Breast epithelium (tissue), 3 donors: ENCODE measurements around the gene BRICD5.

Experiments
- CTCF ChIP-seq, 3 donors: fragments of 450-650 bp; IDR thresholded peaks; one replicate each; pipeline ENCODE4 v1.5.1; 2016 to 2017; ENCODE audit warnings: antibody characterized with exemption in 3 of 3, mild to moderate bottlenecking in 3 of 3, moderate library complexity in 3 of 3
- POLR2A ChIP-seq: fragments of 450-650 bp; IDR thresholded peaks from one replicate; pipeline ENCODE4 v1.6.1; 2016; ENCODE audit warnings: antibody characterized with exemption, mild to moderate bottlenecking, moderate library complexity

GRCh38 chr16:2199621-2200139 lies 11.0 kb downstream of the BRICD5 start:
- TF ChIP-seq CTCF (IDR thresholded peaks at IDR 0.05) (no peak), POLR2A (no peak)
